Activated T-helper 2 cell treated with anti-CD3 and anti-CD28 coated beads, Interferon-gamma antibody, Interleukin-2, Interleukin-4, amounts not matched to agents 10 μg/mL and 5 μg/mL and 100 μg/mL, durations not matched to agents 14 hours and 24 hours and 36 hours (primary cell): Measurements from ENCODE around the gene ILKAP. TPM values are rescaled to one million over a fixed set of nuclear protein-coding genes. Genes with fewer than 3 reads are reported as not detected.

Source experiments
- DNase-seq: peaks from one replicate; pipeline ENCODE4 v3.0.0; 2021; ENCODE audit warnings: low spot score
- H3K27ac Mint-ChIP-seq: one replicate; pipeline ENCODE4 v1.8.0; 2021; ENCODE audit warnings: mixed read lengths
- H3K27me3 Mint-ChIP-seq: one replicate; pipeline ENCODE4 v1.8.0; 2021; ENCODE audit warnings: low read depth, mixed read lengths
- H3K36me3 Mint-ChIP-seq: one replicate; pipeline ENCODE4 v1.8.0; 2021; ENCODE audit warnings: low read depth, mixed read lengths
- H3K4me1 Mint-ChIP-seq: one replicate; pipeline ENCODE4 v1.8.0; 2021; ENCODE audit warnings: low read depth, mixed read lengths
- H3K4me3 Mint-ChIP-seq: one replicate; pipeline ENCODE4 v1.8.0; 2021; ENCODE audit warnings: low read depth, mild to moderate bottlenecking, moderate library complexity, mixed read lengths
- H3K9me3 Mint-ChIP-seq: one replicate; pipeline ENCODE4 v1.8.0; 2021; ENCODE audit warnings: mixed read lengths
- intact Hi-C: fragments of 100-400 bp; cut with micrococcal nuclease; formaldehyde crosslinking; loops from one replicate; pipeline ENCODE4 v1.15.1; 2023
- total RNA-seq: library from RNA; stranded (reverse); gene quantifications from 2 replicates; pipeline ENCODE4 v1.2.3, GENCODE V29; 2022

ILKAP gene
- total RNA-seq, 1 donor from 2014 or later: 67.1 TPM

DNA sequence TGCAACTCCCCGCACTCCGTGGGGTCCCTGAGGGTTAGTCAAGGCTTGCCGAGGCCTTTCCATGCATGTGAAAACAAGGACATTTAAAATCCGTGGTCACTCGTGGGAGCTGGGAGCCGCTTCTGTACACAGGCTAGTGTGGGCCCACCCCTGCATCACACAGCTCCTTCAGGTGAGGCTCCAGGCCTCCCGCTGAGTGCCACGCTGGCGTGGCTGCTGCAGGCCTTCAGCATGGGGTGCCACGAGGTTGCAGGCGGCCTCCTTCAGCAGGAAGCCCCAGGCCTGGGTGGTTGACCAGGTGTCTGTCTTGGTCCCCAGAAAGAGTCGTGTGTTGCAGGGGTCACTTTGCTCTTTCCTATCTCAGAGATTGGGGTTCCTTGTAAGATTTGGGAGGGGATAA lies 58.4 kb downstream of the ILKAP start:
- H3K27ac Mint-ChIP-seq: no peak overlapping the region
- intact Hi-C loops: no loop called here

DNA sequence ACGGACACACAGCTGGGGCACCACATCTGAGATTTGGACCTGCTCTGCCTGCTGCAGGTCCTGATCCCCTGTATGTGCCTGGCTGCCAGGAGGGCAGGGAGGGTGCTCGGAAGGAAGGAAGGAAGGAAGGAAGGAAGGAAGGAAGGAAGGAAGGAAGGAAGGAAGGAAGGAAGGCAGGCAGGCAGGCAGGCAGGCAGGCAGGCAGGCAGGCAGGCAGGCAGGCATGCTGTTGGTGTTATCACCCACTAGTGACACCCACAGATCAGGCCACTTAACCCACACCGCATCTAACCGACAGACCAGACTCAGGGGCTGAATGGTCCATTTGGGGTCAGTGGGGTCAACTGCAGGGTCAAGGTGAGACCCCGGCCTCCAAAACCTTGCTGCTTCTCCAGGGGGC lies 59.2 kb downstream of the ILKAP start:
- H3K4me1 Mint-ChIP-seq: no peaks in the 10 kb centered on the region
- H3K9me3 Mint-ChIP-seq: no peaks in the 10 kb centered on the region
- H3K36me3 Mint-ChIP-seq: no peaks in the 10 kb centered on the region
- no peak overlapping the region for H3K27ac Mint-ChIP-seq
- H3K27me3 Mint-ChIP-seq: no peaks in the 10 kb centered on the region
- intact Hi-C loops: no loop called here
- H3K4me3 Mint-ChIP-seq: no peak overlapping the region
- DNase-seq: no peak

More for the DNA sequence above, 58.4 kb downstream of the ILKAP start:
- H3K36me3 Mint-ChIP-seq: no peaks in the 10 kb centered on the region
- H3K4me3 Mint-ChIP-seq: no peak overlapping the region
- H3K4me1 Mint-ChIP-seq: no peaks in the 10 kb centered on the region
- H3K9me3 Mint-ChIP-seq: no peaks in the 10 kb centered on the region
- DNase-seq: no peak
- no peaks in the 10 kb centered on the region for H3K27me3 Mint-ChIP-seq

DNA sequence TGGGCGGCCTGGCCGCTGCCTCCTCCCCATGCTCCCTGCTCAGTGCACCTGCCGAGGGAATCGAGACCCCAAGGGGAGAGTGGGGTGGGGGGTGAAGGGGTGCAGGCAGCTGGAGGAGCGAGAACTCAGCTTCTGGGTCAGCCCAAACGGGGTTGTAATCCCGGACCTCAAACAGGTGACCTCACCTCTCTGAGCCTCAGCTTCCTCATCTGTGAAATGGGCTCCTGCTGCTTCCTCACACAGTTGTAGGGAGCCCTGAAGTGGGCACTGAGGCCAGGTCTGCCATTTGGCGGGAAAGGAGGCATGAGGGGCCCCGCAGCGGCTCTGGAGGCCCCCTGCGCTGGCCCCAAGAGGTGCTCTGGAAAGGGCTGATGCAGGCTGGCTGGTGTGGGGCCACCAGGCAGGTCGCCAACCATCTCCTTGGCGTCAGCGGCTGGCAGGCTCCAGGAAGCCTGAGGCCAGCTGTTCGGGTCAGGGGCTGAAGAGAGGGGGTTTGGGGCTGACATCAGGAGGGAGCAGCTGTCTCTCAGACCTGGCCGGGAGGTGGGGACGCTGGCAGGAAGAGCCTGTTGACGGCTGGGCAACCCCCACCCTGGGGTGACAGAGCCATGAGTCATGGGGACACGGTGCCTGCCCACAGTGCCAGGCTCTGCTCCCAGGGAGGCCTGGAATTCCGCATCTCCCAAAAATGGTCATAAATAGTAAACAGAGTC lies 60.1 kb downstream of the ILKAP start:
- intact Hi-C loops: no loop called here
- no peaks in the 10 kb centered on the region for H3K4me1 Mint-ChIP-seq

DNA sequence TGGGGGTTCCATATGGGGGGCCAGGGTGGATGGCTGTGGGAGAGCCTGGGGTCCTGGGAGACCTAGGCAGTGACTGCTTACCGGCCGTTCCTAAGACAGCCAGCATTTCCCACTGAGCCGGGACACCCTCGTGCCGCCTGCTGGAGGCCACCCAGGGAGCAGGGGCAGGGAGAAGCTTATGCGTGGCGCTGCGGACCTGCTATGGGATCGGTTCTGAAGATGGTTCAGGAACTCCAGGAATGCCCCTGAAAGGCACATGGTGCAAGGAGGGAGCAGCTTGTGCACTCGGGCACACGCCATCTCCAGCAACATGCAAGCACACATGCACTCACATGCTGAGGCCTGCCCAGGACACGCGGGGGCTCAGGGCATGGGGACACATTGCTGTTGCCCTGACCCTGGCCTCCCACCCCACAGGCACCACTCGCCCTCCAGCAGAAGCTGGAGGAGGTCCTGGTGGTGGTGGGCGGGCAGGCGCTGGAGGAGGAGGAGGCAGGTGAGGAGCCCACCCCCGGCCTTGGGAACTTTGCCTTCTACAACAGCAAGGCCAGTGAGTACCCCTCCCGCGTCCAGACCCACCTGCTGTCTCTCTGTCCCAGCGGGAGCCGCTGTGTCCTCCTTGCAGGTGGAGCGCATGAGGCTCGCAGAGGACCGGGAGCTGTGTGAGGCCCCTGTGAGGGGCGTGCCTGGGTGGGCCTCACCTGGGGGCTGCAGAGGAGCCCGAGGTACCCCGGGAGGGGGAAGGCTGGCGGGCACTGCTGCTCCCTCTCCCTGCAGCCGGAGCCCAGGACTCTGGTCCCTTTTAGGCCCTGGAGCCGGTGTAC lies 60.9 kb downstream of the ILKAP start:
- Mint-ChIP-seq H3K4me1 (no peaks in the 10 kb centered on the region), H3K27me3 (no peaks in the 10 kb centered on the region), H3K27ac (no peak overlapping the region), H3K4me3 (no peak overlapping the region), H3K9me3 (no peaks in the 10 kb centered on the region), H3K36me3 (no peaks in the 10 kb centered on the region)
- intact Hi-C loops: no loop called here
- no peak for DNase-seq

More for the DNA sequence above, 60.1 kb downstream of the ILKAP start:
- Mint-ChIP-seq H3K27me3 (no peaks in the 10 kb centered on the region), H3K4me3 (no peak overlapping the region), H3K9me3 (no peaks in the 10 kb centered on the region), H3K36me3 (no peaks in the 10 kb centered on the region), H3K27ac (no peak overlapping the region)
- no peak for DNase-seq

DNA sequence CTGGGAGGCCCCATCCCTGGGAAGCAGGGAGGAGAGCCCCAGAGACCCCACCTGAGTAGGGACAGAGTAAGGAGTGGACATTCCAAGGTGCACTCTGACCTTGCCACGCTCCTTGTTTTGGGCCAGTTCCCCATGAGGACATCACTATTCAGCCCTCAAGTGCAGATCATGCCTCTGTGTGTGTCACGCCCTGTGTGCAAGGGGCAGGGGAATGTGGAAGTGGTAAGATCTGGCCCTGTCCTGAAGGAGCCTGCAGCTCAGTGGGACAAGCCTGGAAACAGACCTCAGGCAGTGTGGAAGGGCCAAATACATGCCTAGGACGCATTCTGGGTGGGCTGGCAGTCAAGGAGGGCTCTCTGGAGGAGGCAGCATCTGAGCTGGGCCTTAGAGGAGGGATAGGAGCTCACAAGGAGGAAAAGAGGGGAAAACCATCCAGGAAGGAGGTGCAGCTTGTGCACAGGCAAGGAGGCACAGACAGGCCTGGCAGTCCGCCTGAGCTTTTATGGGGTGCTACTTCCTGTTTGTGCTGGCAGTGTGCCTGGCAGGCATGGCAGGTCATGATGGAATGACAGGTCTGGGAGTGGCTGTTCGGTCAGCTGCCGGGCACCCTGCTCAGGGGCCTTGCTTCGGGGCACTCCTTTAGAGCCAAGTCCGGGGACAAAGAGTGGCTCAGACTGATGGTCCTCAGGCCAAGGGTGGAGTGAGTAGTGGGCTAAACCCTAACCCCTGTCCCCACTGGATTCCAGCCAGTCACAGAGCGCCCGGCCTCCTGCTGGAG lies 61.8 kb downstream of the ILKAP start:
- no peaks in the 10 kb centered on the region for H3K36me3 Mint-ChIP-seq
- DNase-seq: no peak
- H3K27ac Mint-ChIP-seq: no peak overlapping the region
- intact Hi-C loops: no loop called here
- H3K27me3 Mint-ChIP-seq: no peaks in the 10 kb centered on the region
- H3K4me3 Mint-ChIP-seq: no peak overlapping the region
- H3K4me1 Mint-ChIP-seq: no peaks in the 10 kb centered on the region
- H3K9me3 Mint-ChIP-seq: no peaks in the 10 kb centered on the region

DNA sequence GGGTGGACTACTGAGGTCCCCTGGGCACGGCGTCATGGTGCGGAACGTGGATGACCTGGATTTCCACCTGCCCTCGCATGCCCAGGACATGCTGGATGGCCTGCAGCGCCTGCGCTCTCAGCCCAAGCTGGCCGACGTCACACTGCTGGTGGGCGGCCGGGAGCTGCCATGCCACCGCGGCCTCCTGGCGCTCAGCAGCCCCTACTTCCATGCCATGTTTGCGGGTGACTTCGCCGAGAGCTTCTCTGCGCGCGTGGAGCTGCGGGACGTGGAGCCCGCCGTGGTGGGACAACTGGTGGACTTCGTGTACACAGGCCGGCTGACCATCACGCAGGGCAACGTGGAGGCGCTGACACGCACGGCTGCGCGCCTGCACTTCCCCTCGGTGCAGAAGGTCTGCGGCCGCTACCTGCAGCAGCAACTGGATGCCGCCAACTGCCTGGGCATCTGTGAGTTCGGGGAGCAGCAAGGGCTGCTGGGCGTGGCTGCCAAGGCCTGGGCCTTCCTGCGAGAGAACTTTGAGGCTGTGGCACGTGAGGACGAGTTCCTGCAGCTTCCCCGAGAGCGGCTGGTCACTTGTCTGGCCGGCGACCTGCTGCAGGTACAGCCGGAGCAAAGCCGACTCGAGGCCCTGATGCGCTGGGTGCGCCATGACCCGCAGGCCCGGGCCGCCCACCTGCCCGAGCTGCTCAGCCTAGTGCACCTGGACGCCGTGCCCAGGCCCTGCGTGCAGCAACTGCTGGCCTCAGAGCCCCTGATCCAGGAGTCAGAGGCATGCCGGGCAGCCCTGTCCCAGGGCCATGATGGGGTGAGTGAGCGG lies 62.6 kb downstream of the ILKAP start:
- intact Hi-C loops: no loop called here
- Mint-ChIP-seq H3K9me3 (no peaks in the 10 kb centered on the region), H3K36me3 (no peaks in the 10 kb centered on the region), H3K27me3 (no peaks in the 10 kb centered on the region), H3K4me3 (no peak overlapping the region), H3K27ac (no peak overlapping the region), H3K4me1 (no peaks in the 10 kb centered on the region)
- no peak for DNase-seq

DNA sequence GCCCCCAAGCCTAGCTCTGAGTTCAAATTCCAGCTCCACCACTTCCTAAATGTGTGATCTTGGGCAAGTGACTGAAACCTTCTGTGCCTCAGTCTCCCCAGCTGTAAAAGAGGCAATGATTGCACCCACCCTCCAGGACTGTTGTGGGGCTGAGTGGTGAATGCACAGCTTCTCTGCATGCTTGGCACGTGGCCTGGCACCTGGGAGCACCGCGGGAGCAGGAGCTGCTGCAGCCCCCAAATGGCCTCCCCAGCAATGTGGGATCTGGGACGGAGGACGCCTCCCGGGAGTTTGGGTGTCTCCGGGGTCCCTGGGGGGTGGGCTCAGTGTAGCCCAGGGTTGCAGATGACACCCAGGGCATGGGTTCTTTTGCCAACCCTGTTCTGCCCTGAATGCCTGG lies 63.5 kb downstream of the ILKAP start:
- no peak for DNase-seq
- H3K36me3 Mint-ChIP-seq: no peaks in the 10 kb centered on the region
- H3K27me3 Mint-ChIP-seq: no peaks in the 10 kb centered on the region
- intact Hi-C loops: no loop called here
- H3K27ac Mint-ChIP-seq: no peak overlapping the region
- no peaks in the 10 kb centered on the region for H3K9me3 Mint-ChIP-seq
- H3K4me3 Mint-ChIP-seq: no peak overlapping the region
- no peaks in the 10 kb centered on the region for H3K4me1 Mint-ChIP-seq

DNA sequence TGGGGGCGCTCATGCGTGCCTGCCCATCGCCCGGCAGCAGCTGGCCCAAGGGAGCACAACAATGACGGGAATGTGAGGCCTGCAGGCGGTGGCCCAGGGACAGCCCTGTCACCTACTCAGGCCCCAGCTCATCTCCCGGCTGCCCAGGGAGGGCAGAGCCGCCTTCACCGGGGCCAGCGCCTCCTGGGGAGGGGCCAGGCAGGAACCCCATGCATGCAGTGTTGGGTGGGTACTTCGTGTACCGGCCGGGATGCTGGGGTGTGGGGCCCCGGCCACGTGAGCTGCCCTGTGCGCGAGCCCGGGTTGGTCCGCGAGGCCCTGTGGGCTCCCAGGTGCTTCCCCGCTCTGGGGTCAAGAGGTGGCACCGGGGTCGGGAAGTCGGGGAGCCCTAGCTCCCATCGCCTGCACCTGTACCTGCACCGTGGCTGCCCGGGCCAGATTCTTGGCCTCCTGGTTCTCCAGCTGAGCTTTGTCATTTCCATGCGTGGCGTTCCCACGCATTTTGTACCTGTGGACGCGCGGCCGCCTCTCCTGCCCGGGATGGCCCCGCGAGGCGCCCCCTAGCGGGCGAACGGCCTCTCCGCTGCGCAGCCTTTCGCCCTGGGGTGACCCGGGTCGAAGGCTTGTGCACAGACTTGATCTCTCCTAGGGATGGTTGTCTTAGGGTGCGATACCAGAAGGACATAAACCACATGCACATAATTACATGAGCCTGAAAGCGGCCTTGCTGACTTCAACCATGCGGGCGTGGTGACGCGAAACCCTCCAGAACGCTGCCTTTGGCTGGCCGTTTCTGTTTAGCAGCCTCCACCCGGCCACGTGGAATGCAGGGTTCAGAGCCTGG lies 64.1 kb downstream of the ILKAP start:
- H3K4me1 Mint-ChIP-seq: no peaks in the 10 kb centered on the region
- no peak overlapping the region for H3K27ac Mint-ChIP-seq
- H3K36me3 Mint-ChIP-seq: no peaks in the 10 kb centered on the region
- H3K9me3 Mint-ChIP-seq: no peaks in the 10 kb centered on the region
- DNase-seq: no peak
- intact Hi-C loops: no loop called here
- H3K4me3 Mint-ChIP-seq: no peak overlapping the region
- no peaks in the 10 kb centered on the region for H3K27me3 Mint-ChIP-seq

DNA sequence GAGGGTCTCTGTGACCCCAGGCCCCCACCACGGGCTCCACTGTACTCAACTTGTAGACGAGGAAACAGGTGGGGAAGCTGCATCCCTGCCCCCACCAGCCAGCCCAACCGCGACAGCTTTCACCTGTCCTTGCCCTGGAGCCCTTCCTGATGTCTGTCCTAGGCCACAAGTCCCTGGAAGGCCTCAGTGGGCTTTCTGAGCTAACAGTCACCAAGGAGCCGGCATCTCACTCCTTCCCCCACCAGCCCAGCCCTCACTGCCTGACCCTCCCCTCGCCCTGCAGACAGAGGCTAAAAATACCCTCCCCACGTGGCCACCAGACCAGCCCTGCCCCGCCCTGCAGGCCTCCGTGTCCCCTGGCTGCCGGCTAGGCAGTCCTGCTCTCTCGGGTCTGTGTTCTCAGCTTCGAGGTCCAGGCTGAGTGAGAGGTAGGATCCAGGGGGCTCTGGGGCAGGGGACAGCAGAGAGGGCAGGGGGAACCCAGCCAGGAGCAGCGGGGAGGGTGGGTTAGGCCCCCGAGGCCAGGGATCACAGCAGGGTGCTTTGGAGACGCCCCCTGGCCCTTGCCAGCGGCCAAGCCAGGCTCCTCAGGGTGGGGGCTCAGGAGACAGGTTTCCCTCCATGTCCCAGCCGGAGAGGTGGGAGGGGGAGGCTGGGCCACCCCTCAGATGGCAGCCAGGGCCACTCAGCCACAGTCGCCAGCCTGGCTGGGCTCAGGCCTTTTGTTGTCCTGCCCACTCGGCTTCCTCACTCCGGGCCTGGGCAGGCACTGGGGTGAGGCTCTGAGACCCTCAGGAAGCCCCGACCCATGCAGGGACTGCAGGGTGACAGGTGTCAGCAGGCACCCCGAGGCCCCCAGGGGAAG lies 64.9 kb downstream of the ILKAP start, which contains the start of gene KLHL30:
KLHL30 (plus strand) TSS at position 338 of the 865 bp plus-strand sequence. CDS start 2,087 bp downstream, outside the sequence.
- no peak for DNase-seq
- Mint-ChIP-seq H3K27ac (no peak within 1 kb of the TSS), H3K4me1 (no peaks in the 10 kb centered on the region), H3K4me3 (no peak within 1 kb of the TSS), H3K36me3 (no peaks in the 10 kb centered on the region), H3K27me3 (no peaks in the 10 kb centered on the region), H3K9me3 (no peaks in the 10 kb centered on the region)
- intact Hi-C loops: no loop called here

DNA sequence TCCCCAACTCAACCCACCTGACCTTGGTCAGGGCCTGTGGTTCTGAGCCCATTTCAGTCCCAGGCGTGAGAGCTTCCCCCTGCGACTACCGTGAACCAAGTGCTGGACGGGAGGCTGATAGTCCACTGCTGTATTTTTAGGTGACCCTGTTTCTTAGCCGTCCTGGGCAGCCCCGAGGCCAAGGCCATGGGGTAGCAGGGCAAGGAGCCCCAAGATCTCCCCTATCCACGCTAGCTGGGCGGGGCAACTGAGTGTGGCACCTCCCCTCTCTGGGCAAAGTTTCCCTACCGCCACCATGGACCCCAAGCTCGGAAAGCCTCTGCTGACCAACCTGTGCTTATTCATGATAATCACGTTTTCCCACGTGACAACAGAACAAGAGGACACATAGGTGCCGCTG lies 65.6 kb downstream of the ILKAP start:
- no peaks in the 10 kb centered on the region for H3K27me3 Mint-ChIP-seq
- no peak overlapping the region for H3K4me3 Mint-ChIP-seq
- no peaks in the 10 kb centered on the region for H3K9me3 Mint-ChIP-seq
- intact Hi-C loops: no loop called here
- H3K27ac Mint-ChIP-seq: no peak overlapping the region
- no peaks in the 10 kb centered on the region for H3K36me3 Mint-ChIP-seq
- H3K4me1 Mint-ChIP-seq: no peaks in the 10 kb centered on the region
- no peak for DNase-seq
